Parathyroid adenoma (tissue), 2 donors: ENCODE results near the gene PCBP1.

Experiments
- H2AFZ ChIP-seq: fragments of 300-600 bp; sonication (generic); one replicate; pipeline ENCODE4 v1.7.0; 2017; ENCODE audit warnings: antibody characterized with exemption, mild to moderate bottlenecking
- H3K27ac ChIP-seq: fragments of 300-600 bp; sonication (generic); one replicate; pipeline ENCODE4 v1.7.0; 2017
- H3K27me3 ChIP-seq: fragments of 300-600 bp; sonication (generic); one replicate; pipeline ENCODE4 v1.7.0; 2017; ENCODE audit warnings: low read length; ENCODE audit not compliant: control insufficient read depth, insufficient read depth
- H3K36me3 ChIP-seq: fragments of 300-600 bp; sonication (generic); one replicate; pipeline ENCODE4 v1.7.0; 2017; ENCODE audit warnings: low read length; ENCODE audit not compliant: control insufficient read depth, insufficient read depth
- H3K4me1 ChIP-seq: fragments of 300-600 bp; sonication (generic); one replicate; pipeline ENCODE4 v1.7.0; 2017; ENCODE audit warnings: control low read depth
- H3K4me2 ChIP-seq: fragments of 300-600 bp; sonication (generic); one replicate; pipeline ENCODE4 v1.7.0; 2017; ENCODE audit warnings: low read length
- H3K4me3 ChIP-seq: fragments of 300-600 bp; sonication (generic); one replicate; pipeline ENCODE4 v1.7.0; 2017; ENCODE audit warnings: low read depth, low read length
- H3K79me2 ChIP-seq: fragments of 300-600 bp; sonication (generic); one replicate; pipeline ENCODE4 v1.7.0; 2017; ENCODE audit warnings: control low read depth
- H3K9ac ChIP-seq: fragments of 300-600 bp; sonication (generic); one replicate; pipeline ENCODE4 v1.7.0; 2017; ENCODE audit warnings: mild to moderate bottlenecking
- H3K9me3 ChIP-seq: fragments of 300-600 bp; sonication (generic); one replicate; pipeline ENCODE4 v1.7.0; 2017; ENCODE audit warnings: low read length; ENCODE audit not compliant: control insufficient read depth
- TF ChIP-seq, protein P1 (sequence below): fragments of 300-600 bp; sonication (generic); IDR thresholded peaks from one replicate; pipeline ENCODE4 v1.7.0; 2017; ENCODE audit warnings: antibody characterized with exemption, mild to moderate bottlenecking
- donor health status: primary hyperparathyroidism.

The PCBP1 gene

DNA sequence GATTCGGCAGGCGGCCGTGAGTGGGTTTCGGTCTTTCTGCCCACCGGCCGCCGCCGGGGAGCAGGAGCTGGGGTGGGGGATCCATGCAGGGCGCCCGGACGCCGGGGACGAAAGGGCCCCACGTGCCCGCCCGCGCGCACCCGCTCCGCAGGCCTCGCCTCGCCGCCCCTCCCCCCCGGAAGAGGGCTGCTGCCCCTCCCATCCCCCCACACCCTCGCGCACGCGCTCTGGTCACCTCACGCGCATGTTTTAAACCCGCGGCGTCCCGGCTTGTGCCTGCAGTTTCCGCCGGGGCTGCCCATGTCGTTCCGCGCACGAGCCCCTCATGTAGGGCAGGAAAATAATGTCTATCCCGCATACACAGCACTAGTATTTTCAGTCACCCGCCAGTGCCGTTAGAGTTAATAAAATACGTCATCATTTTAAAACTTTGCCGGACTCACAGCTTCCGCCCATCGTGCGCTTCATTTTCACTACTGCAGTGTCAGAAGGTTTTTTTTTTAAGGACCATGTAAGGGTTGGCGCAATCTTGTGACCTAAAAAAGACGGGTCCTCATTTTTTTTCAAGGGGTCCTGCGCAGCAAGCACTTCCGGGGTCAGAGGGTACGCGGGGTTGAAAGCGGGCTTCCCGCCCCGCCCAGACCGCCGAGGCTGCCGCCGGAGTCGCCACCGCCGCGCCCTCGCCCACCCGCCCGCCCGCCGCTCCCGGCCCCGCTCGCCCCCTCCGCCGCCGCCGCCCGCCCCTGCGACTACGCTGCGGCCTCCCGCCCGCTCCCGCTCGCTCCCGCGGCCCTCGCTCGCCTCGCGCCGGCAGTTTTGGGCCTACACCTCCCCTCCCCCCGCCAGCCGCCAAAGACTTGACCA, at the start of gene PCBP1:
Gene PCBP1 (plus strand): TSS at position 640 of the 864 bp plus-strand sequence. CDS start 267 bp downstream, outside the sequence.
- no peaks in the 10 kb centered on the region for H3K9me3 ChIP-seq
- H3K4me3 ChIP-seq, result peak within 1 kb of the TSS; percentile 100
- TF ChIP-seq, protein P1, sequence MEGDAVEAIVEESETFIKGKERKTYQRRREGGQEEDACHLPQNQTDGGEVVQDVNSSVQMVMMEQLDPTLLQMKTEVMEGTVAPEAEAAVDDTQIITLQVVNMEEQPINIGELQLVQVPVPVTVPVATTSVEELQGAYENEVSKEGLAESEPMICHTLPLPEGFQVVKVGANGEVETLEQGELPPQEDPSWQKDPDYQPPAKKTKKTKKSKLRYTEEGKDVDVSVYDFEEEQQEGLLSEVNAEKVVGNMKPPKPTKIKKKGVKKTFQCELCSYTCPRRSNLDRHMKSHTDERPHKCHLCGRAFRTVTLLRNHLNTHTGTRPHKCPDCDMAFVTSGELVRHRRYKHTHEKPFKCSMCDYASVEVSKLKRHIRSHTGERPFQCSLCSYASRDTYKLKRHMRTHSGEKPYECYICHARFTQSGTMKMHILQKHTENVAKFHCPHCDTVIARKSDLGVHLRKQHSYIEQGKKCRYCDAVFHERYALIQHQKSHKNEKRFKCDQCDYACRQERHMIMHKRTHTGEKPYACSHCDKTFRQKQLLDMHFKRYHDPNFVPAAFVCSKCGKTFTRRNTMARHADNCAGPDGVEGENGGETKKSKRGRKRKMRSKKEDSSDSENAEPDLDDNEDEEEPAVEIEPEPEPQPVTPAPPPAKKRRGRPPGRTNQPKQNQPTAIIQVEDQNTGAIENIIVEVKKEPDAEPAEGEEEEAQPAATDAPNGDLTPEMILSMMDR, result no peak
- peaks cover 18% of the 10 kb centered on the region for H3K4me1 ChIP-seq
- peak within 1 kb of the TSS; percentile 93 for H2AFZ ChIP-seq
- H3K27me3 ChIP-seq, result no peaks in the 10 kb centered on the region
- H3K79me2 ChIP-seq, result peaks cover 6% of the 10 kb centered on the region
- H3K9ac ChIP-seq, result peak within 1 kb of the TSS; percentile 69
- peak within 1 kb of the TSS; percentile 100 for H3K4me2 ChIP-seq
- H3K36me3 ChIP-seq, result peaks cover 2% of the 10 kb centered on the region
- H3K27ac ChIP-seq, result peak within 1 kb of the TSS; percentile 100

DNA sequence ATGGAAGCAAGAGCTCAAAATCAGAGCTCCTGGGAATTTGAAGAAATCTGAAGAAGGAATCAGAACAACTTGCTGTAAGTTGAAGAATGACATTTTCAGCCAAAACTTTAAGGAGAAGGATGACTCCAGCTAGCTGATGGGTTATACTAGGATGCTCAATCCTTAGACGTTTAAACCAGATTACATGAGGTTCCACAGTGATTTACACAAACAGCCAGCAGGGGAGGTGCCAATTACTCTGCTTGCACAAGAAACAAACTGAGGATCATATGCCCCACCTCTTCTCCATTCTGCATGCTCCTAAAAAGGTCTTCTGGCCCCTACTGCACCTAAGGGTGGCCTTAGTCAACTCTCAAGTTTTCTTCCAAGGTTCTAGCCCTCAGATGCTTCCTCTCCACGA, 47.9 kb upstream of the PCBP1 start:
- H2AFZ ChIP-seq, result no peak overlapping the region
- no peaks in the 10 kb centered on the region for H3K27me3 ChIP-seq
- H3K79me2 ChIP-seq, result peaks cover 6% of the 10 kb centered on the region
- H3K4me2 ChIP-seq, result no peak overlapping the region
- no peaks in the 10 kb centered on the region for H3K9me3 ChIP-seq
- TF ChIP-seq, protein P1, result no peak
- H3K4me3 ChIP-seq, result no peak overlapping the region
- no peak overlapping the region for H3K9ac ChIP-seq
- H3K36me3 ChIP-seq, result no peaks in the 10 kb centered on the region
- peaks cover 6% of the 10 kb centered on the region for H3K4me1 ChIP-seq
- no peak overlapping the region for H3K27ac ChIP-seq

DNA sequence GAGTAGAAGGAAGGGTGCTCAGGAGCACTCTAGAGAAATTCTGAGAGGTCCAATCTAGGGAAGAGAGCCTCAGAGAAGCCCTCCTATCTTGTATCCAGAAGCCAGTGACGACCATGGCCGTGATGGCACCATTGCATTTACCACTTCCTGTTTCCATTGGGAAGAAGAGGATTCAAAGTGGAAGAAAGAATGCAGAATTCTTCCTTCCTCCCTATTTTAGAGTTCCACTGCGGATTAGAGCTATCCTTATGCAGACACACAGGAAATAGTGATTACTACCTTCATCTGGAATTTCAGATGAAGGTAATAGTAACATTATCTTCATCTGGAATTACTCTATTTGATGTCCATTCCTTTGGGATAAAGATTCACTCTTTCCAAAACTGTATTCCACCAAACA, 45.6 kb upstream of the PCBP1 start:
- peaks cover 6% of the 10 kb centered on the region for H3K79me2 ChIP-seq
- H3K9me3 ChIP-seq, result no peaks in the 10 kb centered on the region
- no peaks in the 10 kb centered on the region for H3K27me3 ChIP-seq
- no peak overlapping the region for H2AFZ ChIP-seq
- H3K9ac ChIP-seq, result no peak overlapping the region
- no peaks in the 10 kb centered on the region for H3K4me1 ChIP-seq
- H3K4me3 ChIP-seq, result no peak overlapping the region
- H3K4me2 ChIP-seq, result no peak overlapping the region
- H3K27ac ChIP-seq, result no peak overlapping the region
- no peaks in the 10 kb centered on the region for H3K36me3 ChIP-seq
- TF ChIP-seq, protein P1, result no peak

- Histone ChIP-seq H3K27me3 (no peaks in the 10 kb centered on the region), H2AFZ (no peak overlapping the region), H3K79me2 (peaks cover 6% of the 10 kb centered on the region), H3K36me3 (no peaks in the 10 kb centered on the region), H3K4me2 (no peak overlapping the region), H3K9me3 (no peaks in the 10 kb centered on the region), H3K27ac (no peak overlapping the region), H3K4me1 (no peaks in the 10 kb centered on the region), H3K4me3 (no peak overlapping the region), H3K9ac (no peak overlapping the region)
- TF ChIP-seq, protein P1, result no peak
These were observed 45.0 kb upstream of the PCBP1 start for GRCh38 chr2:70042246-70042645.
